HepG2 (cell line): ENCODE measurements around the gene ADAT3. TPM values are rescaled to one million over a fixed set of nuclear protein-coding genes. Genes with fewer than 3 reads are reported as not detected.

Experiments used
- KDM5A ChIP-seq: fragments of 200-600 bp; sonication (generic); IDR thresholded peaks from 2 replicates; pipeline ENCODE4 v1.7.0; 2018; ENCODE audit warnings: antibody characterized with exemption, mild to moderate bottlenecking, low read length, borderline replicate concordance
- MAFK ChIP-seq, 2 experiments: IDR thresholded peaks in 1 of 2; conservative IDR thresholded peaks in 1 of 2; 2 replicates each; pipeline ENCODE4 v1.6.1; 2011; ENCODE audit warnings: improper control_type of control experiment in 2 of 2, low read length in 2 of 2
- NONO ChIP-seq, 2 experiments: fragments of 450-650 bp in 1 of 2; sonication (generic) in 1 of 2; formaldehyde crosslinking in 1 of 2; IDR thresholded peaks in 1 of 2; conservative IDR thresholded peaks in 1 of 2; 2 replicates each; pipeline versions ENCODE4 v1.6.1 to v1.8.0; 2017 to 2022; ENCODE audit warnings: mild to moderate bottlenecking in 1 of 2, missing genetic modification reagents in 1 of 2, moderate library complexity in 1 of 2
- SNAPC2 ChIP-seq: sonication (generic); formaldehyde crosslinking; IDR thresholded peaks from 2 replicates; pipeline ENCODE4 v1.8.1; 2022; ENCODE audit warnings: mild to moderate bottlenecking, missing genetic modification reagents
- ZC3H4 ChIP-seq: sonication (generic); formaldehyde crosslinking; IDR thresholded peaks from 2 replicates; pipeline ENCODE4 v1.4.0; 2020; ENCODE audit warnings: missing genetic modification reagents, borderline replicate concordance
- ZEB1 ChIP-seq: IDR thresholded peaks from 2 replicates; pipeline ENCODE4 v1.6.1; 2012; ENCODE audit warnings: mild to moderate bottlenecking, low read depth, inconsistent platforms; ENCODE audit not compliant: insufficient replicate concordance
- ZFP37 ChIP-seq: sonication (generic); formaldehyde crosslinking; IDR thresholded peaks from 2 replicates; pipeline ENCODE4 v1.4.0; 2020; ENCODE audit warnings: missing genetic modification reagents, borderline replicate concordance
- polyA plus RNA-seq, 8 experiments: library from polyadenylated mRNA; depleted of rRNA in 3 of 8; stranded (reverse) in 7 of 8; unstranded in 1 of 8; fragments of >200 nt; fragmentation: Illumina TruSeq in 4 of 8; extraction: Trizol in 4 of 8; gene quantifications; 2 replicates each; pipeline versions ENCODE4 v1.2.1 to v1.2.3, GENCODE V29; 2011 to 2016; ENCODE audit warnings: low read depth in 4 of 8, missing spikeins in 1 of 8, mixed read lengths in 1 of 8; ENCODE audit not compliant: insufficient read depth in 1 of 8
- total RNA-seq, 5 experiments: library from RNA; depleted of rRNA; stranded (reverse); fragments of >200 nt; fragmentation: Illumina TruSeq; extraction: Trizol; gene quantifications; 2 replicates each; pipeline ENCODE4 v1.2.3, GENCODE V29; 2016; ENCODE audit warnings: low read depth in 1 of 5
- TF ChIP-seq, protein P1 (sequence below): sonication (generic); formaldehyde crosslinking; IDR thresholded peaks from 2 replicates; pipeline ENCODE4 v1.4.0; 2020; ENCODE audit warnings: missing genetic modification reagents, borderline replicate concordance
- TF ChIP-seq, protein P2 (sequence below): IDR thresholded peaks from 2 replicates; pipeline ENCODE4 v1.6.1; 2016; ENCODE audit warnings: low read depth, missing genetic modification reagents, missing compliant biosample characterization
- TF ChIP-seq, protein P3 (sequence below): sonication (generic); formaldehyde crosslinking; IDR thresholded peaks from 2 replicates; pipeline ENCODE4 v1.4.0; 2020; ENCODE audit warnings: low read depth, mild to moderate bottlenecking, missing genetic modification reagents
- TF ChIP-seq, protein P4 (sequence below): sonication (generic); formaldehyde crosslinking; IDR thresholded peaks from 2 replicates; pipeline ENCODE4 v1.8.0; 2022; ENCODE audit warnings: mild to moderate bottlenecking, missing genetic modification reagents, moderate library complexity

ADAT3 gene
- total and polyA plus RNA-seq, 2 of the 13 experiments (the other 11 are each of a cell fraction or from before 2014, with no cell fraction given): 0.95 to 3.5 TPM

DNA sequence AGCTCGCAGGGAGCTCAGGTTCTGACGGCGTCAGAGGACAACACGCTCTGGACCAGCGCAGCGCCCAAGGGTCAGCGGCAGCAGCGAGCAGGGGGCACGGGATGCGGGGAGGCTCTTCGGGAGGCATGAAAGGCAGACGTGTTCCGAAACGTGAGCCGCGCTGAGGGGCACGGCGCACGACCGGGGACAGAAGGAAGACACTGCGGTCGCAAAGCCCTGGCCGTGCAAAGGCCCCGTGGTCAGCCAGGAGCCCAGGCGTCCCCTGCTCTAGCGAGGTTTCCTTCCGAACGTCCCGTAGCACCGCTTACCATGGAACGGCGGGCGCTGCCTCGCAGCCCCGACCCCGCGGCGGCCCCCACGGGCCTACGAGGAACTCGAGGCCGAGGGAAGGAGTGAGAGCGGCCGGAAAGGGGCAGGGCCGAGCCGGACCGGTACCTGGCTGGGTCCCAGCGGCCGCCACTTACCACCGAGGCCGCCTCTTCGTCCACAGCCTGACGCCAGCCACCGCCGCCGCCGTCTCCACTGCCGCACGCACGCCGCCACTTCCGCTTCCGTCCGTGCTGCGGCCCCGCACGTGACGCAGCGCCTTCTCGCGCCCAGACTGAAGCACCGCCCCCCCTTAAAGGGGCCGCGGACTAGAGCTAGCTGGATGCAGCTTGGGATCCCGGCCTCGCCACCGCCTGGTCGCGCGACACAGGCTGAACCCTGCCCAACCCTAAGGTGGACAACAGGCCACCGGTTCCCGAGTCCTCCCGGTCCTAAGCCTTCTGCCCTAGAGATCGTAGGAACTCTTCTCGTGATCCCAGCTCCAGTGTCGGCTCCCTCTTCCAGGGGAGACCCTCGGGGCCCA is 29.3 kb upstream of the ADAT3 start (continued):
- TF ChIP-seq, protein P1, sequence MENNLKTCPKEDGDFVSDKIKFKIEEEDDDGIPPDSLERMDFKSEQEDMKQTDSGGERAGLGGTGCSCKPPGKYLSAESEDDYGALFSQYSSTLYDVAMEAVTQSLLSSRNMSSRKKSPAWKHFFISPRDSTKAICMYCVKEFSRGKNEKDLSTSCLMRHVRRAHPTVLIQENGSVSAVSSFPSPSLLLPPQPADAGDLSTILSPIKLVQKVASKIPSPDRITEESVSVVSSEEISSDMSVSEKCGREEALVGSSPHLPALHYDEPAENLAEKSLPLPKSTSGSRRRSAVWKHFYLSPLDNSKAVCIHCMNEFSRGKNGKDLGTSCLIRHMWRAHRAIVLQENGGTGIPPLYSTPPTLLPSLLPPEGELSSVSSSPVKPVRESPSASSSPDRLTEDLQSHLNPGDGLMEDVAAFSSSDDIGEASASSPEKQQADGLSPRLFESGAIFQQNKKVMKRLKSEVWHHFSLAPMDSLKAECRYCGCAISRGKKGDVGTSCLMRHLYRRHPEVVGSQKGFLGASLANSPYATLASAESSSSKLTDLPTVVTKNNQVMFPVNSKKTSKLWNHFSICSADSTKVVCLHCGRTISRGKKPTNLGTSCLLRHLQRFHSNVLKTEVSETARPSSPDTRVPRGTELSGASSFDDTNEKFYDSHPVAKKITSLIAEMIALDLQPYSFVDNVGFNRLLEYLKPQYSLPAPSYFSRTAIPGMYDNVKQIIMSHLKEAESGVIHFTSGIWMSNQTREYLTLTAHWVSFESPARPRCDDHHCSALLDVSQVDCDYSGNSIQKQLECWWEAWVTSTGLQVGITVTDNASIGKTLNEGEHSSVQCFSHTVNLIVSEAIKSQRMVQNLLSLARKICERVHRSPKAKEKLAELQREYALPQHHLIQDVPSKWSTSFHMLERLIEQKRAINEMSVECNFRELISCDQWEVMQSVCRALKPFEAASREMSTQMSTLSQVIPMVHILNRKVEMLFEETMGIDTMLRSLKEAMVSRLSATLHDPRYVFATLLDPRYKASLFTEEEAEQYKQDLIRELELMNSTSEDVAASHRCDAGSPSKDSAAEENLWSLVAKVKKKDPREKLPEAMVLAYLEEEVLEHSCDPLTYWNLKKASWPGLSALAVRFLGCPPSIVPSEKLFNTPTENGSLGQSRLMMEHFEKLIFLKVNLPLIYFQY (CRISPR knock-in tag): no peak; the same call in 1 of the 2 replicates
- TF ChIP-seq, protein P2, sequence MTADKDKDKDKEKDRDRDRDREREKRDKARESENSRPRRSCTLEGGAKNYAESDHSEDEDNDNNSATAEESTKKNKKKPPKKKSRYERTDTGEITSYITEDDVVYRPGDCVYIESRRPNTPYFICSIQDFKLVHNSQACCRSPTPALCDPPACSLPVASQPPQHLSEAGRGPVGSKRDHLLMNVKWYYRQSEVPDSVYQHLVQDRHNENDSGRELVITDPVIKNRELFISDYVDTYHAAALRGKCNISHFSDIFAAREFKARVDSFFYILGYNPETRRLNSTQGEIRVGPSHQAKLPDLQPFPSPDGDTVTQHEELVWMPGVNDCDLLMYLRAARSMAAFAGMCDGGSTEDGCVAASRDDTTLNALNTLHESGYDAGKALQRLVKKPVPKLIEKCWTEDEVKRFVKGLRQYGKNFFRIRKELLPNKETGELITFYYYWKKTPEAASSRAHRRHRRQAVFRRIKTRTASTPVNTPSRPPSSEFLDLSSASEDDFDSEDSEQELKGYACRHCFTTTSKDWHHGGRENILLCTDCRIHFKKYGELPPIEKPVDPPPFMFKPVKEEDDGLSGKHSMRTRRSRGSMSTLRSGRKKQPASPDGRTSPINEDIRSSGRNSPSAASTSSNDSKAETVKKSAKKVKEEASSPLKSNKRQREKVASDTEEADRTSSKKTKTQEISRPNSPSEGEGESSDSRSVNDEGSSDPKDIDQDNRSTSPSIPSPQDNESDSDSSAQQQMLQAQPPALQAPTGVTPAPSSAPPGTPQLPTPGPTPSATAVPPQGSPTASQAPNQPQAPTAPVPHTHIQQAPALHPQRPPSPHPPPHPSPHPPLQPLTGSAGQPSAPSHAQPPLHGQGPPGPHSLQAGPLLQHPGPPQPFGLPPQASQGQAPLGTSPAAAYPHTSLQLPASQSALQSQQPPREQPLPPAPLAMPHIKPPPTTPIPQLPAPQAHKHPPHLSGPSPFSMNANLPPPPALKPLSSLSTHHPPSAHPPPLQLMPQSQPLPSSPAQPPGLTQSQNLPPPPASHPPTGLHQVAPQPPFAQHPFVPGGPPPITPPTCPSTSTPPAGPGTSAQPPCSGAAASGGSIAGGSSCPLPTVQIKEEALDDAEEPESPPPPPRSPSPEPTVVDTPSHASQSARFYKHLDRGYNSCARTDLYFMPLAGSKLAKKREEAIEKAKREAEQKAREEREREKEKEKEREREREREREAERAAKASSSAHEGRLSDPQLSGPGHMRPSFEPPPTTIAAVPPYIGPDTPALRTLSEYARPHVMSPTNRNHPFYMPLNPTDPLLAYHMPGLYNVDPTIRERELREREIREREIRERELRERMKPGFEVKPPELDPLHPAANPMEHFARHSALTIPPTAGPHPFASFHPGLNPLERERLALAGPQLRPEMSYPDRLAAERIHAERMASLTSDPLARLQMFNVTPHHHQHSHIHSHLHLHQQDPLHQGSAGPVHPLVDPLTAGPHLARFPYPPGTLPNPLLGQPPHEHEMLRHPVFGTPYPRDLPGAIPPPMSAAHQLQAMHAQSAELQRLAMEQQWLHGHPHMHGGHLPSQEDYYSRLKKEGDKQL (CRISPR knock-in tag): 0 out of 2 replicates have a peak, but pooled peaks have one; percentile 37
- TF ChIP-seq ZC3H4 (CRISPR knock-in tag): no peak
- TF ChIP-seq ZFP37 (CRISPR knock-in tag): peak; percentile 80; the same call in 1 of the 2 replicates
- TF ChIP-seq, protein P3, sequence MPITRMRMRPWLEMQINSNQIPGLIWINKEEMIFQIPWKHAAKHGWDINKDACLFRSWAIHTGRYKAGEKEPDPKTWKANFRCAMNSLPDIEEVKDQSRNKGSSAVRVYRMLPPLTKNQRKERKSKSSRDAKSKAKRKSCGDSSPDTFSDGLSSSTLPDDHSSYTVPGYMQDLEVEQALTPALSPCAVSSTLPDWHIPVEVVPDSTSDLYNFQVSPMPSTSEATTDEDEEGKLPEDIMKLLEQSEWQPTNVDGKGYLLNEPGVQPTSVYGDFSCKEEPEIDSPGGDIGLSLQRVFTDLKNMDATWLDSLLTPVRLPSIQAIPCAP: no peak
- TF ChIP-seq NONO (IDR thresholded peaks at IDR 0.05): no peak
- peak; percentile 95 for TF ChIP-seq NONO (CRISPR knock-in tag; conservative IDR thresholded peaks at IDR 0.05)
- TF ChIP-seq SNAPC2: no peak
- peak; percentile 37 for TF ChIP-seq ZEB1
- TF ChIP-seq KDM5A: peak; percentile 46; the same call in 1 of the 2 replicates
- TF ChIP-seq MAFK (conservative IDR thresholded peaks at IDR 0.05 in 1 of 2, IDR thresholded peaks at IDR 0.05 in 1 of 2; ENCODE audit: low read length in 2 of 2): no peak
- TF ChIP-seq, protein P4, sequence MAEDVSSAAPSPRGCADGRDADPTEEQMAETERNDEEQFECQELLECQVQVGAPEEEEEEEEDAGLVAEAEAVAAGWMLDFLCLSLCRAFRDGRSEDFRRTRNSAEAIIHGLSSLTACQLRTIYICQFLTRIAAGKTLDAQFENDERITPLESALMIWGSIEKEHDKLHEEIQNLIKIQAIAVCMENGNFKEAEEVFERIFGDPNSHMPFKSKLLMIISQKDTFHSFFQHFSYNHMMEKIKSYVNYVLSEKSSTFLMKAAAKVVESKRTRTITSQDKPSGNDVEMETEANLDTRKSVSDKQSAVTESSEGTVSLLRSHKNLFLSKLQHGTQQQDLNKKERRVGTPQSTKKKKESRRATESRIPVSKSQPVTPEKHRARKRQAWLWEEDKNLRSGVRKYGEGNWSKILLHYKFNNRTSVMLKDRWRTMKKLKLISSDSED (CRISPR knock-in tag): 0 out of 2 replicates have a peak, but pooled peaks have one; percentile 33
